Measurements from ENCODE around the gene SNAPC4.

Gene SNAPC4

GRCh38 chr9:136364942-136365774 lies 34.8 kb downstream of the SNAPC4 start:
- no peak for DNase-seq (ENCODE audit: low read depth in 2 of 2)
- no peak for TF ChIP-seq CTCF (IDR thresholded peaks at IDR 0.05; ENCODE audit: low read depth, low read length)
- H3K4me3 ChIP-seq (replicated peaks in 1 of 2; ENCODE audit: low read depth in 2 of 2, low read length in 2 of 2) = no peak overlapping the region

DNA sequence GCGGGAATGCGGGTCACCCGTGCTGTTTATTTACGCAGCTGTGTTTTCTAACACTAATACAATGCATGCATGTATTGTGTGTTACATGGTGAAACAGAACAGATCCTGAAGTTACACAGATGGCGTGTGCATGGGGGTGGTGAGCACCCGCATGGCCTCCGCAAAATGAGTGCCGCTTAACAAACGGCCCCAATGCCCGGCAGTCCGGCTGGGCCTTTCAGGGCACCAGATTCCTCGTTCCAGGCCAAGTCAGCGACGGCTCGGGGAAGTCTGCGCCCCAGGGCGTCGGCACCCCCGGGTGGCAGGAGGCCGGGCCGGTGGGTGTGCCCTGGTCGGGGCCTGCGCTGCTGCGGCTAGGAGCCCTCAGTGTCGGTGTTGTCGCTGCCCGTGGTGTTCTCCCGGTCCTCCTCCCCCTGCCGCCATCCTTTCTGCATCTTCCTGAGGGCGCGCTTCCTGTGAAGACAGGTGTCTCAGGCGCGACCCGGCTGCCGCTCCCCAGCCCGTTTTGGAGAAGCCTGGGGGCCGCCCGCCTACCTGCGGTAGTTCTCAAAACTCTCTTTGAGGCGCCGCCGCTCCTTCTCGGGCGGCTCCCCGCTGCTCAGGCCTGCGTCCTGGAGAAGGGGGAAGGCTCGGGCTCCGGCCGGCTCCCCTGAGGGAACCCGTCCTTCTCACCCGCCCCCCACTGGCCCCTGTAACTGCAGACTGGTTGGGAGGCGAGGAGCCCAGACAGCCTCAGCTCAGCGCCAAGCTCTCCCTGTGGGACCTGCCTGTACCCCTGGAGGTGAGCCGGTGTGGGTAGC lies 35.8 kb downstream of the SNAPC4 start:
- no peak overlapping the region for H3K4me3 ChIP-seq (replicated peaks in 1 of 2; ENCODE audit: low read depth in 2 of 2, low read length in 2 of 2)
- DNase-seq (ENCODE audit: low read depth in 2 of 2) = no peak

GRCh38 chr9:136363106-136363948 lies 36.6 kb downstream of the SNAPC4 start, which contains the start of gene DNLZ:
TSS of gene DNLZ (minus strand) at chr9:136363744. CDS start at chr9:136363714, 30 bp downstream.
- peak within 1 kb of the TSS; percentile 69 to 79 for H3K4me3 ChIP-seq (replicated peaks in 1 of 2; ENCODE audit: low read depth in 2 of 2, low read length in 2 of 2)

More for the DNA sequence above, 35.8 kb downstream of the SNAPC4 start:
- no peak for TF ChIP-seq CTCF (IDR thresholded peaks at IDR 0.05; ENCODE audit: low read depth, low read length)

GRCh38 chr9:136362450-136362784 lies 37.6 kb downstream of the SNAPC4 start:
- TF ChIP-seq CTCF (IDR thresholded peaks at IDR 0.05; ENCODE audit: low read depth, low read length) = no peak
- no peak overlapping the region for H3K4me3 ChIP-seq (replicated peaks in 1 of 2; ENCODE audit: low read depth in 2 of 2, low read length in 2 of 2)
- no peak for DNase-seq (ENCODE audit: low read depth in 2 of 2)

More at GRCh38 chr9:136363106-136363948, 36.6 kb downstream of the SNAPC4 start, which contains the start of gene DNLZ:
- DNase-seq (ENCODE audit: low read depth in 2 of 2) = peak; percentile 96 to 97
- TF ChIP-seq CTCF (IDR thresholded peaks at IDR 0.05; ENCODE audit: low read depth, low read length) = peak; percentile 61

DNA sequence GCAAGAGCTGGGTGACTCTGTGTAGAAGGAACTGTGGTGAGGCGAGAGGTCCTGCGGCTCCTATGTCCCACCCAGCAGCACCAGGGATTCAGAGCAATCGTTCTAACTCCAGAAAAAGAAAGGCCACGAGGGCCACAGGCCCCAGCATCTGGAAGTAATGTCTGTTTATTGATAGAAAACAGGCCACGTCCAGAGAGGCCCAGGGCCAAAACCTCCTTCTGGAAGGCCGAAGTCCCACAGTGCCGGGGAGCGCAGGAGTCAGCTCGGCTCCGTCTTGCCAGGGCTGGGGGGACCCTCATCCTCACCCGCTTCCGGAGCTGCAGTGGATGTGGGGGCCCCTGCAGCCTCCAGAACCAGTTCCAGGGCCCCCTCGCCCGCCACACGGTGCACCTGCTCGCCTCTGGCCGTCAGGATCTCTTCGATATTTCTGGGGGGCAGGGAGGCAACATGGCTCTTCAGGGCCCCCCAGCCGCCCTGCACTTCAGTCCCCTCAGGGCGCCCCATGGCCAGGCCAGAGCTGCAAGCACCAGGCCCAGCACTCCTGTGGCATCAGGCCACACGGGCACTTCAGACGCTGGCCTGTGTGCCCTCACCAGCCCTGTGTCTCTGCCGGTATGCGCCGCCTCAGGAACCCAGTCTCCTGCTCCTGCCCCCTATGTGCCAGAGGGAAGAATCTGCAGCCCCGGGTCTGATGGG lies 38.1 kb downstream of the SNAPC4 start:
- H3K4me3 ChIP-seq (replicated peaks in 1 of 2; ENCODE audit: low read depth in 2 of 2, low read length in 2 of 2) = no peak overlapping the region
- no peak for DNase-seq (ENCODE audit: low read depth in 2 of 2)
- no peak for TF ChIP-seq CTCF (IDR thresholded peaks at IDR 0.05; ENCODE audit: low read depth, low read length)
